H1 (cell line): ENCODE data around the gene RTN3. TPM values are rescaled to one million over a fixed set of nuclear protein-coding genes. Genes with fewer than 3 reads are reported as not detected.

ENCODE experiments used
- CREB1 ChIP-seq: IDR thresholded peaks from 2 replicates; pipeline ENCODE4 v1.6.1; 2012; ENCODE audit warnings: inconsistent platforms
- GABPA ChIP-seq: IDR thresholded peaks from 2 replicates; pipeline ENCODE4 v1.6.1; 2011; ENCODE audit warnings: mild to moderate bottlenecking, low read length, moderate library complexity, borderline replicate concordance; ENCODE audit not compliant: insufficient read depth
- NANOG ChIP-seq: IDR thresholded peaks from 2 replicates; pipeline ENCODE4 v1.6.1; 2011; ENCODE audit warnings: low read length, low read depth, mild to moderate bottlenecking, inconsistent platforms; ENCODE audit not compliant: insufficient read depth, poor library complexity, severe bottlenecking
- polyA plus RNA-seq, 7 experiments: library from polyadenylated mRNA; depleted of rRNA in 3 of 7; stranded (reverse) in 5 of 7; unstranded in 2 of 7; fragments of >200 nt in 5 of 7; fragments of 200-250 nt in 2 of 7; gene quantifications; 1 replicate in 5 of 7; 2 replicates in 1 of 7; 4 replicates in 1 of 7; pipeline versions ENCODE4 v1.2.1 to v1.2.3, GENCODE V29; 2011 to 2013; ENCODE audit warnings: missing spikeins in 2 of 7, mixed read lengths in 2 of 7
- total RNA-seq: library from RNA; stranded (reverse); fragmentation: NEBNext Ultra II Directional; extraction: Animal tissue kit (Norgen Biotek cat#: 25700); gene quantifications from 2 replicates; pipeline ENCODE4 v1.2.1, GENCODE V29; 2021
- TF ChIP-seq, protein P1 (sequence below): IDR thresholded peaks from 2 replicates; pipeline ENCODE4 v1.6.1; 2011; ENCODE audit warnings: low read depth, mild to moderate bottlenecking, low read length; ENCODE audit not compliant: insufficient read depth

RTN3 gene
- total and polyA plus RNA-seq, 2 of the 8 experiments (the other 6 are each of a cell fraction or from before 2014, with no cell fraction given), result 160 to 203 TPM

GRCh38 chr11:63710476-63711217, 29.3 kb downstream of the RTN3 start (continued):
- TF ChIP-seq GABPA (no peak), NANOG (no peak), CREB1 (no peak)
- TF ChIP-seq, protein P1, sequence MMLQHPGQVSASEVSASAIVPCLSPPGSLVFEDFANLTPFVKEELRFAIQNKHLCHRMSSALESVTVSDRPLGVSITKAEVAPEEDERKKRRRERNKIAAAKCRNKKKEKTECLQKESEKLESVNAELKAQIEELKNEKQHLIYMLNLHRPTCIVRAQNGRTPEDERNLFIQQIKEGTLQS, result no peak
